ENCODE results near the gene SHC1. TPM values are rescaled to one million over a fixed set of nuclear protein-coding genes. Genes with fewer than 3 reads are reported as not detected.
A peak's percentile ranks its signal among the peaks of the same experiment; 100 is the strongest.

Gene SHC1
- polyA plus RNA-seq, 3 donors, result 26.7 to 70.6 (median 31.5) TPM

DNA sequence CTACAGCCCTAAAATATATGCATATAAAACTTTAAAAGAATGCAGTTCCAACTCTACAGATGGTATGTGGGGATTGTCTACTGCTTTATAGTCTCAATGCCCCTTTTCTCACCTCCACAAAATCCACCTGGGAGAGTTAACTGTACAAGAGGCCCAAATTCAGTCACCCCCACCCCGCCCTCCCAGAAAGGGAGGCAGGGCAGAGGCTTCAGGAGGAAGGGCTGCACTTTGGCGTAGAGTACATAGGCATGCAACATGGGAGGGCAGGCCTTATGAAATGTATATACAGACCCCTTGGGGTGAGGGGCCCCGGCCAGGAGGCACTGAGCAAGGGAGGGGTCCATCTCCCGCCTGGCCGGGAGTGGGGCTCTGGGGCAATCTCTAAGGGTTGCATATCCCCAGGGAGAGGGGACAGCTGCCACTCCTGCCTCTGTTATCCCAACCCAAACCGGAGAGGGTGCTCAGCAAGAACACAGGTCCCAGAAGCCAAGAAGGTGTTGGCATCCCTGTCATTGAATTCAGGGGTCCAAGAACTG lies 7.7 kb downstream of the SHC1 start:
- Histone ChIP-seq H3K9me3 (replicated peaks in 1 of 2; ENCODE audit: control insufficient read depth in 1 of 2, insufficient read depth in 1 of 2, low read length in 2 of 2) (no peaks in the 10 kb centered on the region), H3K4me1 (ENCODE audit: control insufficient read depth in 1 of 2, insufficient read depth in 2 of 2, low read length in 2 of 2) (peaks cover 17 to 30% of the 10 kb centered on the region in 2 donors), H3K4me3 (replicated peaks in 1 of 3; ENCODE audit: low read depth in 2 of 3, low read length in 3 of 3) (no peak overlapping the region), H2AFZ (ENCODE audit: insufficient read depth, low read depth, low read length, poor library complexity, severe bottlenecking) (no peak overlapping the region), H3K27ac (ENCODE audit: low read depth in 1 of 2, low read length in 2 of 2) (no peak overlapping the region), H3K9ac (ENCODE audit: insufficient read depth, low read length, poor library complexity, severe bottlenecking) (no peak overlapping the region), H3K79me2 (ENCODE audit: insufficient read depth, low read length) (peaks cover 48% of the 10 kb centered on the region), H3K36me3 (replicated peaks in 1 of 2; ENCODE audit: control insufficient read depth in 1 of 2, insufficient read depth in 2 of 2, low read length in 2 of 2) (peaks cover 62 to 69% of the 10 kb centered on the region in 2 donors), H3K27me3 (ENCODE audit: control insufficient read depth in 2 of 2, insufficient read depth in 2 of 2, low read length in 2 of 2) (no peaks in the 10 kb centered on the region), H4K20me1 (ENCODE audit: insufficient read depth, low read length) (peaks cover 58% of the 10 kb centered on the region), H3K4me2 (replicated peaks; ENCODE audit: extremely low read depth, low read length, poor library complexity, severe bottlenecking) (no peak overlapping the region)
- Mint-ChIP-seq H3K4me3 (no peak overlapping the region), H3K27ac (peak overlapping the region in 1 of 7 donors; percentile 82), H3K9me3 (no peaks in the 10 kb centered on the region), H3K36me3 (peaks cover 49 to 61% of the 10 kb centered on the region in 2 donors), H3K27me3 (ENCODE audit: low read depth in 3 of 3) (peaks cover 0 to 4% (median 0%) of the 10 kb centered on the region in 3 donors), H3K4me1 (peaks cover 24% of the 10 kb centered on the region)
- intact Hi-C loops (cut with micrococcal nuclease), result loop anchor here (5.0 kb wide), 2 partner anchors 39 to 54 kb away; partner anchors contain the start of gene ZBTB7B (in 2 of the 2)
- TF ChIP-seq, protein P1, sequence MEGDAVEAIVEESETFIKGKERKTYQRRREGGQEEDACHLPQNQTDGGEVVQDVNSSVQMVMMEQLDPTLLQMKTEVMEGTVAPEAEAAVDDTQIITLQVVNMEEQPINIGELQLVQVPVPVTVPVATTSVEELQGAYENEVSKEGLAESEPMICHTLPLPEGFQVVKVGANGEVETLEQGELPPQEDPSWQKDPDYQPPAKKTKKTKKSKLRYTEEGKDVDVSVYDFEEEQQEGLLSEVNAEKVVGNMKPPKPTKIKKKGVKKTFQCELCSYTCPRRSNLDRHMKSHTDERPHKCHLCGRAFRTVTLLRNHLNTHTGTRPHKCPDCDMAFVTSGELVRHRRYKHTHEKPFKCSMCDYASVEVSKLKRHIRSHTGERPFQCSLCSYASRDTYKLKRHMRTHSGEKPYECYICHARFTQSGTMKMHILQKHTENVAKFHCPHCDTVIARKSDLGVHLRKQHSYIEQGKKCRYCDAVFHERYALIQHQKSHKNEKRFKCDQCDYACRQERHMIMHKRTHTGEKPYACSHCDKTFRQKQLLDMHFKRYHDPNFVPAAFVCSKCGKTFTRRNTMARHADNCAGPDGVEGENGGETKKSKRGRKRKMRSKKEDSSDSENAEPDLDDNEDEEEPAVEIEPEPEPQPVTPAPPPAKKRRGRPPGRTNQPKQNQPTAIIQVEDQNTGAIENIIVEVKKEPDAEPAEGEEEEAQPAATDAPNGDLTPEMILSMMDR (IDR thresholded peaks at IDR 0.05), result no peak
- WGBS (ENCODE audit: insufficient coverage), result 90% methylated on average over 2 of the region's 6 CpGs
- DNase-seq, result no peak

GRCh38 chr1:154962156-154962749 lies 8.3 kb downstream of the SHC1 start:
- H2AFZ ChIP-seq (ENCODE audit: insufficient read depth, low read depth, low read length, poor library complexity, severe bottlenecking), result peak overlapping the region; percentile 88
- intact Hi-C loops (cut with micrococcal nuclease), result loop anchor here (5.0 kb wide), 2 partner anchors 40 to 55 kb away; partner anchors contain the start of gene ZBTB7B (in 2 of the 2)
- H3K9me3 Mint-ChIP-seq, result no peaks in the 10 kb centered on the region
- peaks cover 43% of the 10 kb centered on the region for H3K79me2 ChIP-seq (ENCODE audit: insufficient read depth, low read length)
- peaks cover 0 to 3% (median 0%) of the 10 kb centered on the region in 3 donors for H3K27me3 Mint-ChIP-seq (ENCODE audit: low read depth in 3 of 3)
- H3K27ac ChIP-seq (ENCODE audit: low read depth in 1 of 2, low read length in 2 of 2), result peak overlapping the region; percentile 44 to 90
- peak overlapping the region; percentile 78 to 90 (median 85) for H3K27ac Mint-ChIP-seq
- peak overlapping the region; percentile 73 to 95 (median 93) for H3K4me3 ChIP-seq (replicated peaks in 1 of 3; ENCODE audit: low read depth in 2 of 3, low read length in 3 of 3)
- H3K9ac ChIP-seq (ENCODE audit: insufficient read depth, low read length, poor library complexity, severe bottlenecking), result peak overlapping the region; percentile 89
- H3K36me3 ChIP-seq (replicated peaks in 1 of 2; ENCODE audit: control insufficient read depth in 1 of 2, insufficient read depth in 2 of 2, low read length in 2 of 2), result peaks cover 56 to 63% of the 10 kb centered on the region in 2 donors
- peaks cover 17 to 30% of the 10 kb centered on the region in 2 donors for H3K4me1 ChIP-seq (ENCODE audit: control insufficient read depth in 1 of 2, insufficient read depth in 2 of 2, low read length in 2 of 2)
- H3K27me3 ChIP-seq (ENCODE audit: control insufficient read depth in 2 of 2, insufficient read depth in 2 of 2, low read length in 2 of 2), result no peaks in the 10 kb centered on the region
- H4K20me1 ChIP-seq (ENCODE audit: insufficient read depth, low read length), result peaks cover 53% of the 10 kb centered on the region
- WGBS (ENCODE audit: insufficient coverage), result 0% methylated on average over 10 of the region's 25 CpGs
- H3K4me2 ChIP-seq (replicated peaks; ENCODE audit: extremely low read depth, low read length, poor library complexity, severe bottlenecking), result peak overlapping the region; percentile 93
- DNase-seq, result no peak
- H3K4me3 Mint-ChIP-seq, result peak overlapping the region; percentile 81 to 91
- H3K36me3 Mint-ChIP-seq, result peaks cover 43 to 55% of the 10 kb centered on the region in 2 donors
- TF ChIP-seq, protein P1 (IDR thresholded peaks at IDR 0.05), result peak; percentile 51
- peaks cover 24% of the 10 kb centered on the region for H3K4me1 Mint-ChIP-seq
- no peaks in the 10 kb centered on the region for H3K9me3 ChIP-seq (replicated peaks in 1 of 2; ENCODE audit: control insufficient read depth in 1 of 2, insufficient read depth in 1 of 2, low read length in 2 of 2)

Data from CD14-positive monocyte (primary cell).